Measurements from ENCODE around the gene JMJD8.
A peak's percentile ranks its signal among the peaks of the same experiment; 100 is the strongest.

The JMJD8 gene

GRCh38 chr16:725463-726187, 41.5 kb upstream of the JMJD8 start:
- Mint-ChIP-seq H3K27ac (no peak overlapping the region), H3K4me1 (peaks cover 11% of the 10 kb centered on the region), H3K9me3 (no peaks in the 10 kb centered on the region), H3K36me3 (peaks cover under 1% of the 10 kb centered on the region), H3K4me3 (peak overlapping the region; percentile 65)
- ATAC-seq: no peak
- DNase-seq (ENCODE audit: low spot score in 2 of 2): no peak

GRCh38 chr16:725041-725376, 40.9 kb upstream of the JMJD8 start:
- H3K4me3 Mint-ChIP-seq: no peak overlapping the region
- DNase-seq (ENCODE audit: low spot score in 2 of 2) (no peak), ATAC-seq (no peak)
- no peak overlapping the region for H3K27ac Mint-ChIP-seq
- H3K4me1 Mint-ChIP-seq: peaks cover 15% of the 10 kb centered on the region
- H3K36me3 Mint-ChIP-seq: peaks cover 7% of the 10 kb centered on the region
- no peaks in the 10 kb centered on the region for H3K9me3 Mint-ChIP-seq

GRCh38 chr16:724188-725040, 40.3 kb upstream of the JMJD8 start:
- Mint-ChIP-seq H3K36me3 (peaks cover 11% of the 10 kb centered on the region), H3K27ac (no peak overlapping the region), H3K9me3 (no peaks in the 10 kb centered on the region), H3K4me1 (peaks cover 21% of the 10 kb centered on the region), H3K4me3 (no peak overlapping the region)
- DNase-seq (ENCODE audit: low spot score in 2 of 2) (no peak), ATAC-seq (no peak)

GRCh38 chr16:723695-724094, 39.6 kb upstream of the JMJD8 start:
- Mint-ChIP-seq H3K9me3 (no peaks in the 10 kb centered on the region), H3K27ac (no peak overlapping the region), H3K4me1 (peaks cover 27% of the 10 kb centered on the region), H3K36me3 (peaks cover 11% of the 10 kb centered on the region), H3K4me3 (no peak overlapping the region)
- DNase-seq (ENCODE audit: low spot score in 2 of 2) (no peak), ATAC-seq (no peak)

GRCh38 chr16:722835-723633, 38.9 kb upstream of the JMJD8 start:
- H3K4me1 Mint-ChIP-seq: peaks cover 27% of the 10 kb centered on the region
- H3K36me3 Mint-ChIP-seq: peaks cover 11% of the 10 kb centered on the region
- peak overlapping the region; percentile 80 for H3K4me3 Mint-ChIP-seq
- DNase-seq (ENCODE audit: low spot score in 2 of 2) (no peak), ATAC-seq (no peak)
- H3K9me3 Mint-ChIP-seq: no peaks in the 10 kb centered on the region
- H3K27ac Mint-ChIP-seq: no peak overlapping the region

GRCh38 chr16:721765-722540, 37.8 kb upstream of the JMJD8 start:
- ATAC-seq (no peak), DNase-seq (ENCODE audit: low spot score in 2 of 2) (no peak)
- Mint-ChIP-seq H3K9me3 (no peaks in the 10 kb centered on the region), H3K4me1 (peaks cover 27% of the 10 kb centered on the region), H3K27ac (peak overlapping the region; percentile 40), H3K36me3 (peaks cover 11% of the 10 kb centered on the region), H3K4me3 (peak overlapping the region; percentile 80)

- ATAC-seq: peak; percentile 74
Measured at GRCh38 chr16:720990-721764, 37.0 kb upstream of the JMJD8 start, which contains the start of gene ANTKMT. Gene ANTKMT (plus strand): TSS chr16:721146. CDS start chr16:721275, 129 bp downstream.

GRCh38 chr16:720447-720989, 36.4 kb upstream of the JMJD8 start:
- Mint-ChIP-seq H3K27ac (peak overlapping the region; percentile 40), H3K4me3 (peak overlapping the region; percentile 80), H3K4me1 (peaks cover 32% of the 10 kb centered on the region), H3K36me3 (peaks cover 15% of the 10 kb centered on the region), H3K9me3 (no peaks in the 10 kb centered on the region)
- ATAC-seq (peak; percentile 52), DNase-seq (ENCODE audit: low spot score in 2 of 2) (peak in 1 of 2 donors; percentile 72)

More at GRCh38 chr16:720990-721764, 37.0 kb upstream of the JMJD8 start, which contains the start of gene ANTKMT:
- Mint-ChIP-seq H3K4me3 (peak within 1 kb of the TSS; percentile 80), H3K9me3 (no peaks in the 10 kb centered on the region), H3K4me1 (peaks cover 31% of the 10 kb centered on the region), H3K27ac (peak within 1 kb of the TSS; percentile 40), H3K36me3 (peaks cover 15% of the 10 kb centered on the region)
- peak; percentile 67 to 92 for DNase-seq (ENCODE audit: low spot score in 2 of 2)

- peak overlapping the region; percentile 40 for H3K27ac Mint-ChIP-seq
- H3K9me3 Mint-ChIP-seq: no peaks in the 10 kb centered on the region
- peaks cover 15% of the 10 kb centered on the region for H3K36me3 Mint-ChIP-seq
- DNase-seq (ENCODE audit: low spot score in 2 of 2): no peak
- no peak for ATAC-seq
- peak overlapping the region; percentile 80 for H3K4me3 Mint-ChIP-seq
- H3K4me1 Mint-ChIP-seq: peaks cover 28% of the 10 kb centered on the region
Measured at GRCh38 chr16:719815-720446, 35.8 kb upstream of the JMJD8 start.

- Mint-ChIP-seq H3K27ac (peak overlapping the region; percentile 40), H3K36me3 (peaks cover 15% of the 10 kb centered on the region), H3K9me3 (no peaks in the 10 kb centered on the region), H3K4me3 (peak overlapping the region; percentile 80), H3K4me1 (peaks cover 27% of the 10 kb centered on the region)
- ATAC-seq (no peak), DNase-seq (ENCODE audit: low spot score in 2 of 2) (no peak)
Measured at GRCh38 chr16:718922-719321, 34.8 kb upstream of the JMJD8 start.

GRCh38 chr16:718389-718788, 34.3 kb upstream of the JMJD8 start:
- ATAC-seq: no peak

GRCh38 chr16:717450-718245, 33.5 kb upstream of the JMJD8 start:
- Mint-ChIP-seq H3K4me3 (no peak overlapping the region), H3K36me3 (peaks cover 15% of the 10 kb centered on the region), H3K9me3 (no peaks in the 10 kb centered on the region), H3K27ac (no peak overlapping the region), H3K4me1 (peaks cover 30% of the 10 kb centered on the region)
- ATAC-seq (no peak), DNase-seq (ENCODE audit: low spot score in 2 of 2) (no peak)

More at GRCh38 chr16:718389-718788, 34.3 kb upstream of the JMJD8 start:
- H3K9me3 Mint-ChIP-seq: no peaks in the 10 kb centered on the region
- H3K27ac Mint-ChIP-seq: no peak overlapping the region
- H3K4me3 Mint-ChIP-seq: no peak overlapping the region
- H3K4me1 Mint-ChIP-seq: peaks cover 27% of the 10 kb centered on the region
- H3K36me3 Mint-ChIP-seq: peaks cover 15% of the 10 kb centered on the region
- no peak for DNase-seq (ENCODE audit: low spot score in 2 of 2)

Measured in stimulated activated effector memory CD8-positive, alpha-beta T cell treated with anti-CD3 and anti-CD28 coated beads, Interleukin-12 subunit alpha, Interleukin-12 subunit beta, amount 100 ng/mL, for 72 hours (primary cell).